Measurements from ENCODE around the gene ACD.
A peak's percentile ranks its signal among the peaks of the same experiment; 100 is the strongest.

ACD gene

DNA sequence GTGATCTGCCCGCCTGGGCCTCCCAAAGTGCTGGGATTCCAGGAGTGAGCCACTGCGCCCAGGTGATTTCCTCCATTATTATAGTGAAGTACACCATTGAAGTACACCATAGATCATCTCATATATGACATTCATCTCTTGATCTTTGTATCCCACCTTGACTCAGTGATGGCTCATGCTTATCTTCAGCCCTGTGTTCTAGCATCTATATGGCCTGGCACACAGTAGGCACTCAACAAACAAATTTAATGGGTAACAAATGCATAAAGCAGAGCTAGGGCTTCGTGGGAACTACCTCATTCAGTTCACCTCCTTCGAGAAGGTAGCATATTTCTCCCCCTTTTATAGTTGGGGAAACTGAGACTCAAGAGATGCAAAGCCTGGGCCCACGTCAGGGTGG lies 5.5 kb upstream of the ACD start:
- TF ChIP-seq, protein P1, sequence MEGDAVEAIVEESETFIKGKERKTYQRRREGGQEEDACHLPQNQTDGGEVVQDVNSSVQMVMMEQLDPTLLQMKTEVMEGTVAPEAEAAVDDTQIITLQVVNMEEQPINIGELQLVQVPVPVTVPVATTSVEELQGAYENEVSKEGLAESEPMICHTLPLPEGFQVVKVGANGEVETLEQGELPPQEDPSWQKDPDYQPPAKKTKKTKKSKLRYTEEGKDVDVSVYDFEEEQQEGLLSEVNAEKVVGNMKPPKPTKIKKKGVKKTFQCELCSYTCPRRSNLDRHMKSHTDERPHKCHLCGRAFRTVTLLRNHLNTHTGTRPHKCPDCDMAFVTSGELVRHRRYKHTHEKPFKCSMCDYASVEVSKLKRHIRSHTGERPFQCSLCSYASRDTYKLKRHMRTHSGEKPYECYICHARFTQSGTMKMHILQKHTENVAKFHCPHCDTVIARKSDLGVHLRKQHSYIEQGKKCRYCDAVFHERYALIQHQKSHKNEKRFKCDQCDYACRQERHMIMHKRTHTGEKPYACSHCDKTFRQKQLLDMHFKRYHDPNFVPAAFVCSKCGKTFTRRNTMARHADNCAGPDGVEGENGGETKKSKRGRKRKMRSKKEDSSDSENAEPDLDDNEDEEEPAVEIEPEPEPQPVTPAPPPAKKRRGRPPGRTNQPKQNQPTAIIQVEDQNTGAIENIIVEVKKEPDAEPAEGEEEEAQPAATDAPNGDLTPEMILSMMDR (IDR thresholded peaks at IDR 0.05; ENCODE audit: insufficient read depth, low read depth, low read length, missing control alignments), result no peak
- DNase-seq (ENCODE audit: low read depth), result no peak
- H3K4me3 ChIP-seq (ENCODE audit: low read length), result peak overlapping the region; percentile 58

DNA sequence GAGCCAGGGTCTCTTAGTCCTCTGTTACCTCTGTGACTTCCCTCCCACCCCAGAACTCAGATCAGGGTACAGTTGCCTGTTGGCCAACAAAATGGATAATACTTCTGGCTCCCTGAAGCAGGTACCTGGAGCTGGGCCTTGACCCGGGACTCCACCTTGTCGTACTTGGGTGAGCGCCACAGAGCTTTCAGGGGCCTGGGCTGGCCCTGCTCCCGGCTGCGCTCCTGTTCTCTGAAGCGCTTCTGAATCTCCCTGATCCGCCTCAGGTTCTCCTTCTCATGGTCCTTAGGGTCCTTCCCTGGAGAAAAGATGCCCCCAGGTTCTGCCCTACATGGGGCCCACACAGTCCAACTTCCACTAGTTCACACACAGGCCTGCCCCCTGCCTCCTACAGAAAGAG lies 4.8 kb upstream of the ACD start:
- DNase-seq (ENCODE audit: low read depth), result no peak

DNA sequence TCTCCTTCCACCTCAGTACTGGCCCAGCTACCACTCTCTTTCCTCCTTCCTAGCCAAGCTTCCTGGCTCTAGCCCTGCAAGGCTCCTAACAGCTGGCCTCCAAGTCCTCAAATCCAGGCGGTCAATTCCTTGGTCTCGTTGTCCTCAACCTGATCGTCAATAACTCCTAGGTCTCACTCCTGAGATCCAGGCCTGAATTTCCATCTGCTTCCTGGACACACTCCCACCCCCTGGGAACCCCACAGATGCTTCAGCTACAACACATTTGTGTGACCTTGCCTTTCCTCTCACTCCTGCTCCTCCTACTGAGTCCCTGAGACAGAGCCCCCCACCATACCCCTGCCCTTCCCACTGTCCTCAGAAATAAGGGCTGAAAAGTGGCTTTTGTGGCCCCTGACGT lies 4.2 kb upstream of the ACD start:
- TF ChIP-seq, protein P1 (IDR thresholded peaks at IDR 0.05; ENCODE audit: insufficient read depth, low read depth, low read length, missing control alignments), result no peak
- no peak overlapping the region for H3K4me3 ChIP-seq (ENCODE audit: low read length)
- DNase-seq (ENCODE audit: low read depth), result no peak

More for the DNA sequence above, 4.8 kb upstream of the ACD start:
- TF ChIP-seq, protein P1 (IDR thresholded peaks at IDR 0.05; ENCODE audit: insufficient read depth, low read depth, low read length, missing control alignments), result no peak
- H3K4me3 ChIP-seq (ENCODE audit: low read length), result no peak overlapping the region

DNA sequence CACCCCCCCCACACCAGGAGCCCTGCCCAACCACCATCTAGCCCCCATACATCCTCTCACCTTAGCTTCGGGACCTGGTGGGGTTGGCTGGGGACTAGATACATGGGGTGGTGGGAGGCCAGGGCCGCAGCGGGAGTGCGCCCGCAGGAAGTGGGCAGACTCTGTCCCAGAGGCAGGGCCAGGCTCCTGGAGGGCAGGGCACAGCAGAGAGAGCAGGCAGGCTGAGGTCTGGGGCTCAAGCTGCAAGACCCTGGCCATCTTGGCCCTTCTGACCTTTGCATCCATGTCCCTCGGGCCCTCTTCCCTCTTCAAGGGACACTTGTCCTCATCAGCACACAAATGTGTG lies 3.8 kb upstream of the ACD start:
- DNase-seq (ENCODE audit: low read depth), result no peak
- TF ChIP-seq, protein P1 (IDR thresholded peaks at IDR 0.05; ENCODE audit: insufficient read depth, low read depth, low read length, missing control alignments), result no peak
- H3K4me3 ChIP-seq (ENCODE audit: low read length), result no peak overlapping the region

DNA sequence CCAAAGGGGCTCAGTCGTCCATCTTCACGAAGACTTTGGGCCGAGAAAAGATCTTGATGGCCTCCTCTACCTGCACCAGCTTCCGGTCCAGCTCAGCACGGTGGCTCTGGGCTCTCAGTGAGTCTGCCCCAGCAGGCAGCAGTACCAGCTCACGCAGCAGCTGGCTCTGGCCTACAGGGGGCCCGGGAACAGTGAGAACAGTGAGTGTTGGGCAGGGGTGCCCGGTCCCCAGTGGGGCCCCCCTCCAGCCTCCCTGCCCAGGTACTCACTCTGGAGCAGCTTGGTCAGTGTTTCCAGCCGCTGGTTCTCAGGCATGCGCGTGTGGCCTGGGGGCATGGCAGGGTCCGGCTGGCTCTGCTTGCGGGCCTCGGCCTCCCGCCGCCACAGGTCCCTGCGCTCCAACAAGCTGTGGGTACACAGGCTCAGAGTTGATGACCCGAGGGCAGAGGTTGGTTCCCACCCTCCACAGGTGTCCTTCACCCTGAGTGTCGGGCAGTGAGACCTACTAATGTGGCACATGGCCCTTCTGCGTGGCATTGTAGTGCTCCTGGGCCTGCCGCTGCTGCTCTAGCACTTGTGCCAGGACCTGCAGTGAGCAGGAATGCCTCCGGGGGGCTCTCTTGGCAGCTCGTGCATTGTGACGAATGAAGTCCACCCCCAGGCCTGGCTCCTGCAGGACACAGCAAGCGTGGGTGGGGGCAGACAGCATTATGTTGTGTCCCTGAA lies 3.3 kb upstream of the ACD start:
- TF ChIP-seq, protein P1 (IDR thresholded peaks at IDR 0.05; ENCODE audit: insufficient read depth, low read depth, low read length, missing control alignments), result peak; percentile 26
- no peak overlapping the region for H3K4me3 ChIP-seq (ENCODE audit: low read length)
- no peak for DNase-seq (ENCODE audit: low read depth)

DNA sequence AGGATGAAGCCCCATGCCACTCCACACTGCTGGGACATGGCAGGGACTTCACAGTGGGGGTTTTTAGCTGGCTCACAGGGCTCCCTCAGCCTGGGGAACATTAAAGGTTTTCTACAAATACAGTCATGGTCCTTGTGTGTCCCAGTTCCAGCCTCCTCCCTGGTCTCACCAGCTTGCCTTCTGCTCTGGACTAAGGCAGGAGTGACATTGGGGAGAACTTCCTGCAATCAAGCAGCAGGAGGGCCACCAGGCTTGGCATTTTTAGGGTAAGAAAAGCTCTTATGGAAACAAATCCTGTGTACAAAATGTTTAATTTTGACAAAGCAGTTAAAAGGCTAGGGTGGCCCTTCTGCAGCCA lies 2.6 kb upstream of the ACD start:
- TF ChIP-seq, protein P1 (IDR thresholded peaks at IDR 0.05; ENCODE audit: insufficient read depth, low read depth, low read length, missing control alignments), result no peak
- H3K4me3 ChIP-seq (ENCODE audit: low read length), result no peak overlapping the region
- DNase-seq (ENCODE audit: low read depth), result no peak
